Mesodermal cell (in vitro differentiated cells): ENCODE measurements around the gene GBE1.

Source experiments
- H3K27ac ChIP-seq: 2 replicates; pipeline ENCODE4 v1.7.0; 2013; ENCODE audit warnings: mild to moderate bottlenecking, low read depth, low read length, moderate library complexity; ENCODE audit not compliant: severe bottlenecking
- H3K36me3 ChIP-seq: 2 replicates; pipeline ENCODE4 v1.7.1; 2013; ENCODE audit warnings: mild to moderate bottlenecking, low read length, moderate library complexity; ENCODE audit not compliant: control insufficient read depth, insufficient read depth
- H3K4me1 ChIP-seq: one replicate; pipeline ENCODE4 v1.7.1; 2013; ENCODE audit warnings: mild to moderate bottlenecking, low read length; ENCODE audit not compliant: insufficient read depth, control insufficient read depth, poor library complexity, severe bottlenecking
- H3K4me3 ChIP-seq: 2 replicates; pipeline ENCODE4 v1.7.0; 2013; ENCODE audit warnings: low read length, control low read depth, mild to moderate bottlenecking; ENCODE audit not compliant: insufficient read depth, poor library complexity, severe bottlenecking; ENCODE audit errors: extremely low read depth
- H3K9me3 ChIP-seq: 2 replicates; pipeline ENCODE4 v1.7.1; 2013; ENCODE audit warnings: mild to moderate bottlenecking, low read length, moderate library complexity; ENCODE audit not compliant: control insufficient read depth
- WGBS, 2 experiments: methylation state at CpG; one replicate each; pipeline ENCODE4 v1.1.5; 2013; ENCODE audit warnings: missing lambda C conversion rate in 2 of 2; ENCODE audit not compliant: insufficient coverage in 2 of 2; 5-methylcytosine and 5-hydroxymethylcytosine counted together

Gene GBE1

DNA sequence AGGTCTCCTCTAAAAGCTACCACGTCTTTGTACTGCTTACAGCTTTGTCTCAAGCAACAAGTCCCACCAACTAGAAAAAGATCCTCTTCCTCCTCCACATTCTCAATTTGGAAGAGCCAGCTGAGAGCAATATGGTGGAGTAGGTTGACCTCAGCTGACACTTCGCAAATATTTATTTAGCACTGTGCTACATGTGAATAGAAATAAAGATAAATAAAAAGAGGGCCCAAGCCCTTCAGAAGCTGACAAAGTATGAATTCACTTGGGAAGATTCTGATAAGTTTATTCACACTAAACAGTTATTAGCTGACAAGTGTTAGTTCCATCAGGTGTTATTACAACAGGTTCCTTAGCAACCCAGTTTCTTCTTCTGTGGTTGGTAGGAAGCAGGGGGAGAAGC is 310.3 kb downstream of the GBE1 start:
- peaks cover 3% of the 10 kb centered on the region for H3K4me1 ChIP-seq
- no peak overlapping the region for H3K27ac ChIP-seq
- 71% methylated on average over 1 of the region's 2 CpGs; no CpG with 5 or more reads in 1 of the 2 experiments for WGBS, 2 experiments
- H3K9me3 ChIP-seq: no peaks in the 10 kb centered on the region
- H3K36me3 ChIP-seq: no peaks in the 10 kb centered on the region
- H3K4me3 ChIP-seq: no peak overlapping the region

DNA sequence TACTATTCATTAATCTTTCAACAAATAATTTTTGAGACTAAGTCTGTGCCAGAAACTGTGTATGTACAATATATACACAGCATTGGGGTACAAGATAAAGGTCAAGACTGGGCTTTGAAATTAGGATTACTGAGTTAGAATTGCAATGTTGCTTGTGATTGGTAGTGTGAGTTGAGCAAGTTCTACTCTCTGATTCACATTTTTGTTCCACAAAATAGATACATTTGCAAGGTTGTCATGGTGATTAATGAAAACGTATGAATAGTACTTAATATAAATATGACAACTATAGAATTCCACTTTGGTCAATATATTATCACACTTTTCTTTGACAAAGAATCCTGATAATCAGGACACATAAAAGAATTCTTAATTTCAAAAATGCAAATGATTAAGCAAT is 314.6 kb downstream of the GBE1 start:
- Histone ChIP-seq H3K4me3 (no peak overlapping the region), H3K36me3 (no peaks in the 10 kb centered on the region), H3K9me3 (no peaks in the 10 kb centered on the region), H3K4me1 (no peaks in the 10 kb centered on the region), H3K27ac (no peak overlapping the region)
- WGBS, 2 experiments: no CpG with 5 or more reads among the region's 1 CpG

DNA sequence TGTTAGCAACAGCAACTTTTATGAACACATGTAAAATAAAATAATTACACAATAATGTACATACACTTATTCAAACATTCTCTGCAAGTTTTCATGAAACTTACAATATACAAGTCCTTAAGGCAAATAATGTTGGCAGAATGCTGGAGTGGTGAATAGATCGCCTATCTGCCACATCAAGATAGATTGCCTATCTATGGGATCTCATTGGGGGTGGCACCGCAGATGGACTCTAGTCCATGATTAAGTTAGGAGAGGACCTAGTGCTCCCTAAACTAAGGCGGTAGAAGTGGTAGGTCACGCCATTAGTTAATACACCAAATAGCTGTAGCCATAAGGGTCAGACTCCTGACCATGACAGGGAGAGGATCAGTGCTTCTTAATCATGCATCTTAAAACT is 315.7 kb downstream of the GBE1 start:
- Histone ChIP-seq H3K4me3 (no peak overlapping the region), H3K27ac (no peak overlapping the region), H3K4me1 (no peaks in the 10 kb centered on the region), H3K9me3 (no peaks in the 10 kb centered on the region), H3K36me3 (no peaks in the 10 kb centered on the region)
- 85 to 100% methylated on average over 3 of the region's 4 CpGs for whole genome bisulfite sequencing, 2 experiments

DNA sequence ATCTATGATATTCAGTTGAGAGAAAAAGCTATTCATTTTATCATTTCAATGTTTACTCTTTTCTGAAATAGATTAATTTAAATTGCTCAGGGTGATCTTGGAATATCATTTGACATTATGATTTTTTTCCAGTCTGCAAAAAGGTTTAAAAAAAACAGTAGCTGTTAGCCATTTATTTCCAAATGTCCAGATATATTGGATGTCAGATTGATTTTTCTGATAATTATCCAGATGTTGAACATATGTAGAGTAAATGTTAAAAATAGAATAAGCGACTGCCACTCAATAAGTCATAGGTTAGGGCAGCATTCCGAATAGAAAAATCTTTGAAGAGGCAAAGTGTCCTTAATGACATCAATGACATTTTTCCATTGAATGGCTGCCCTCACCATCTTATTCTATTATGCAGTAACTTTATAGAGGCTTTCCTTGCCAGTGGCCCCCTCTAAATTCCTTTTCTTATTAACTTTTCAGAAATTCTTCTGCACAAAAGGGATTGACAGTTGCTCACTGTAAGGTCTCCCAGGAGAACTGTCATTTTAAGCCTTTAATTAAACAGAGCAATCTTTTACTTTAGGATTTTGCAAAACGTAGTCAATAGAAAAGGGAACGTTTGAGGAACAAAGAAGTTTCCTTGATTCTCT is 316.5 kb downstream of the GBE1 start:
- Histone ChIP-seq H3K36me3 (no peaks in the 10 kb centered on the region), H3K27ac (no peak overlapping the region), H3K9me3 (no peaks in the 10 kb centered on the region), H3K4me3 (no peak overlapping the region), H3K4me1 (no peaks in the 10 kb centered on the region)
- 82% methylated on average over 2 to 3 of the region's 4 CpGs for WGBS, 2 experiments

DNA sequence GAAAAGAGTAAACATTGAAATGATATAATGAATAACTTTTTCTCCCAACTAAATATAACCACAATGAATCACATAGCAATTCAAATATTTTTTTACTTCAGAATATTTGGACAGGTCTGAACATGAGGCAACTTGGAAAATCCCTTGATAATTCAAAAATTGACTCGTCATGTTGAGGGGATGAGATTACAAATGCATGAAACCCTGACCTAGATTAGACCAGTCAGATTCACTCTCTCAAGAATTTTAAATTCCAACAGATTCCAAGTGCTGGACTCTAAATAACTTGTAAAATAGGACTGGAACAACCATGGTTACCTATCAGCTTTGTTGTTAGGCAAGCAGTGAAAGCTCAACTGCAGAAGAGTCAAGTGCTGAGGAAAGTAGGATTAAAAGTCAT is 317.5 kb downstream of the GBE1 start:
- H3K27ac ChIP-seq: no peak overlapping the region
- no peaks in the 10 kb centered on the region for H3K4me1 ChIP-seq
- H3K4me3 ChIP-seq: no peak overlapping the region
- 100% methylated on average over 1 of the region's 1 CpG for WGBS, 2 experiments
- H3K36me3 ChIP-seq: no peaks in the 10 kb centered on the region
- no peaks in the 10 kb centered on the region for H3K9me3 ChIP-seq

DNA sequence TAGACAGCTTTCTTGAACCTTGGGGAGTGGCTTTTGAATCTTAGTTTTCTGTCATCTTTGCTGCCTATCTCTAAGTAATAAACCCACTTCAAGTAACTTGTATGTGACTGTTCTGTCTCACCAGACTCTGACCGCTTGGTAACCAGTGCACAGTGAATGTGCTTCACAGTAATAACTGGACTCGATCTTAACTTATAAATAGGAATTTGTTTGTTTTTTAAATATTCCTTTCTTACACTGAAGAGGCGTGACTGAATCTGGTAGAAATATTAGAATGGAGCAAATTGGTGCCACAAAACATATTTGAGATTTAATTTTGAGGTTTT is 318.0 kb downstream of the GBE1 start:
- Histone ChIP-seq H3K9me3 (no peaks in the 10 kb centered on the region), H3K4me1 (no peaks in the 10 kb centered on the region), H3K27ac (no peak overlapping the region), H3K4me3 (no peak overlapping the region), H3K36me3 (no peaks in the 10 kb centered on the region)
- no CpG with 5 or more reads among the region's 3 CpGs for WGBS, 2 experiments

DNA sequence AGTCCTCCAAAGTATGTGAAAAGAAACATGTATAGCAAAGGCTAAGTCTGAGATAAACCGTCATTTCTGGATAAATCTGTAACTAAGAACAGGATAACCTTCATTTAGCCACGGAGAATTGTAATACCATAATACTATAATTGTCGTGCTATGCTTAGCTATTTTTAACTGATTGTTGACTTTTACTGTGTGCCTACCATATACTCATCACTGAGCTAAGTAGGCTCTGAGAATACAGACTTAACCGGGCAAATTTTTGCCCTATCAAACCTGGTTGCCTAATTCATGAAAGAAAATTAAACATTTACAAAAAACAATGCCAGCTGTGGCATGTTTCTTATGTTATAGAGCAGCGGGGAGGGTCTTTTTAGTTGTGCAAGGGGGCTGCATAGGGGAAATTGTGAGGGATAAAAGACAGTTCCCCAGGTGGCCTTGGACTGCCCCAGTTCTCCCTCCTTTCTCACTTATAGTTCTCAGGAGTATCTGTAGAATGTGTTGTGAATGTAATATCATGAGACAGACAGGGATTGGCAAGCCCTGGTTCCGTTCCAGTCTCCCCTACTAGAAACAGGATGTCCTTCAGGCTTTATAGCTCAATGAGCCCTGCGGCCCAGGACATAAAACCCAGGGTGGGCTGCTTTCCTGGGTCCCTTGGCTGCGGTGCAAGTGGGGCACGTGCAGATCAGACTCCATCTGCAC is 318.5 kb downstream of the GBE1 start:
- Histone ChIP-seq H3K4me3 (no peak overlapping the region), H3K36me3 (no peaks in the 10 kb centered on the region), H3K4me1 (no peaks in the 10 kb centered on the region), H3K9me3 (no peaks in the 10 kb centered on the region), H3K27ac (no peak overlapping the region)
- 95 to 100% methylated on average over 2 to 4 of the region's 9 CpGs for WGBS, 2 experiments

DNA sequence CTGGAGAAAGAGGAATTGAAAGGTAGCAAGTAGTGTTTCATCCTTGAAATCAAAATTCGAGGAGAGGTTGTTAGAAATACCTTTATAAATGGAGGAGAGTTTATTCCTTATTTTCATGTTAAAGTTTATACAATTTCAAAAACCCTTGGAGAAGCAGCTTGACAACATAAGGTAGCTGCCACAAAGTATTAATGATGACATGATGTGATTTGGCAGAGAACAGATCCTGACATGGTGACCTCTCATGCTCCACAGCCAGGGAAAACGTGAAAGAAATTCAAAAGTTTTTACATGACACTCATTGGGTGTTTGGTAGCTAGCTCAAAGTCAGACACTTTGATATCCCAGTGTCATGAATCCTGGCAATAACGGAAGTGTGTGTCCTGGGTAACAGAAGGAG is 320.8 kb downstream of the GBE1 start:
- Histone ChIP-seq H3K36me3 (no peaks in the 10 kb centered on the region), H3K27ac (no peak overlapping the region), H3K4me1 (no peaks in the 10 kb centered on the region), H3K9me3 (no peaks in the 10 kb centered on the region), H3K4me3 (no peak overlapping the region)
- WGBS, 2 experiments: 60 to 100% methylated on average over 1 to 2 of the region's 3 CpGs
